SU-DHL-6 (cell line): ENCODE measurements around the gene DICER1.

Source experiments
- H2AFZ ChIP-seq: fragments of 200-600 bp; sonication (generic); 2 replicates; pipeline ENCODE4 v1.6.1; 2014; ENCODE audit warnings: low read depth, mild to moderate bottlenecking, moderate library complexity, mixed read lengths, antibody characterized with exemption, low read length; ENCODE audit not compliant: severe bottlenecking
- H3F3A ChIP-seq: fragments of 200-600 bp; shearing (Covaris generic); 2 replicates; pipeline ENCODE4 v1.6.0; 2016; ENCODE audit warnings: antibody characterized with exemption, mild to moderate bottlenecking; ENCODE audit not compliant: insufficient read depth
- H3K27ac ChIP-seq: fragments of 200-600 bp; sonication (generic); 2 replicates; pipeline ENCODE4 v1.5.1; 2016; ENCODE audit warnings: low read depth, mild to moderate bottlenecking, low read length, moderate library complexity, mixed read lengths
- H3K27me3 ChIP-seq: fragments of 200-600 bp; sonication (generic), shearing (Covaris generic); 2 replicates; pipeline ENCODE4 v1.6.0; 2014; ENCODE audit warnings: mild to moderate bottlenecking, low read length
- H3K36me3 ChIP-seq: fragments of 200-600 bp; sonication (generic); 2 replicates; pipeline ENCODE4 v1.6.1; 2014; ENCODE audit warnings: mild to moderate bottlenecking, low read length, mixed read lengths
- H3K4me2 ChIP-seq: fragments of 300-600, 200-600 bp; shearing (Covaris generic), sonication (generic); 2 replicates; pipeline ENCODE4 v1.6.0; 2014; ENCODE audit warnings: low read length, low read depth, mild to moderate bottlenecking; ENCODE audit not compliant: poor library complexity, severe bottlenecking
- H3K4me3 ChIP-seq: fragments of 200-600 bp; sonication (generic); 2 replicates; pipeline ENCODE4 v1.5.1; 2014; ENCODE audit warnings: antibody characterized with exemption, low read length, mild to moderate bottlenecking, mixed read lengths; ENCODE audit not compliant: insufficient read depth, poor library complexity, severe bottlenecking
- H3K79me2 ChIP-seq: fragments of 200-600 bp; sonication (generic); 2 replicates; pipeline ENCODE4 v1.6.1; 2014; ENCODE audit warnings: mild to moderate bottlenecking, low read length, moderate library complexity; ENCODE audit not compliant: insufficient read depth
- H3K9ac ChIP-seq: fragments of 200-600 bp; sonication (generic); 2 replicates; pipeline ENCODE4 v1.7.0; 2014; ENCODE audit warnings: mild to moderate bottlenecking, low read length
- H3K9me2 ChIP-seq: fragments of 200-600 bp; sonication (generic); replicated peaks from 2 replicates; pipeline ENCODE4 v1.6.1; 2014; ENCODE audit warnings: low read length; ENCODE audit not compliant: insufficient read depth
- H3K9me3 ChIP-seq: fragments of 200-600 bp; sonication (generic); 2 replicates; pipeline ENCODE4 v1.6.1; 2014; ENCODE audit warnings: low read length, mixed read lengths; ENCODE audit not compliant: insufficient read depth
- H4K20me1 ChIP-seq: fragments of 200-600 bp; sonication (generic); 2 replicates; pipeline ENCODE4 v1.6.1; 2014; ENCODE audit warnings: low read depth, mild to moderate bottlenecking, antibody characterized with exemption, low read length, moderate library complexity, mixed read lengths
- EZH2phosphoT487 ChIP-seq: fragments of 200-600 bp; sonication (generic), shearing (Covaris generic); conservative IDR thresholded peaks from 2 replicates; pipeline ENCODE4 v1.6.1; 2018; ENCODE audit warnings: mild to moderate bottlenecking, antibody characterized with exemption, low read length, moderate library complexity, mixed read lengths
- TF ChIP-seq, protein P1 (sequence below): fragments of 200-600 bp; sonication (generic); IDR thresholded peaks from one replicate; pipeline ENCODE4 v1.5.1; 2017; ENCODE audit warnings: antibody characterized with exemption, mild to moderate bottlenecking, low read length, moderate library complexity; ENCODE audit not compliant: insufficient read depth, poor library complexity, severe bottlenecking

Gene DICER1

DNA sequence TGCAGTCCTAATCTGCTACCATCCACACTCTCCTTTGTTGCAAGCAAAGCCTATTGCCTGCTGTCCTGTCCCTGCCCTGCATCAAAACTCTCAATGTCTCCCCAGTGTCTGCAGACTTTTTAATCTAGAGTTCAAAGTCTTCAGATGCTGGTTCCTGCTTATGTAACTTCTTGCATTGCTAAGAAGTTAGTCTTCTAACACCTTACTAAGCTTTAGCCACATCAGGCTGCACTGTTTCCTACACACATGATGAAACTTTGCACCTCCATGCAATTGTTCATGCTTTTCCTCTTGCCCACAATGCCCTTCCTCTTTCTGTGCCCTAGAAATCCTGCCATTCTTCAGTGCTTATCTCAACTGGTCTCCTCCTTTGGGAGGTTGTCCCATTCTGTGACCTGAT, 16.2 kb upstream of the DICER1 start:
- Histone ChIP-seq H3K4me3 (no peak overlapping the region), H3K9me3 (no peaks in the 10 kb centered on the region), H2AFZ (no peak overlapping the region), H3K27ac (no peak overlapping the region), H3K4me2 (no peak overlapping the region), H3K79me2 (no peaks in the 10 kb centered on the region), H3K9ac (no peak overlapping the region), H3K9me2 (no peaks in the 10 kb centered on the region), H3K27me3 (no peaks in the 10 kb centered on the region), H3F3A (no peaks in the 10 kb centered on the region), H4K20me1 (no peaks in the 10 kb centered on the region), H3K36me3 (no peaks in the 10 kb centered on the region)
- TF ChIP-seq EZH2phosphoT487 = no peak
- TF ChIP-seq, protein P1, sequence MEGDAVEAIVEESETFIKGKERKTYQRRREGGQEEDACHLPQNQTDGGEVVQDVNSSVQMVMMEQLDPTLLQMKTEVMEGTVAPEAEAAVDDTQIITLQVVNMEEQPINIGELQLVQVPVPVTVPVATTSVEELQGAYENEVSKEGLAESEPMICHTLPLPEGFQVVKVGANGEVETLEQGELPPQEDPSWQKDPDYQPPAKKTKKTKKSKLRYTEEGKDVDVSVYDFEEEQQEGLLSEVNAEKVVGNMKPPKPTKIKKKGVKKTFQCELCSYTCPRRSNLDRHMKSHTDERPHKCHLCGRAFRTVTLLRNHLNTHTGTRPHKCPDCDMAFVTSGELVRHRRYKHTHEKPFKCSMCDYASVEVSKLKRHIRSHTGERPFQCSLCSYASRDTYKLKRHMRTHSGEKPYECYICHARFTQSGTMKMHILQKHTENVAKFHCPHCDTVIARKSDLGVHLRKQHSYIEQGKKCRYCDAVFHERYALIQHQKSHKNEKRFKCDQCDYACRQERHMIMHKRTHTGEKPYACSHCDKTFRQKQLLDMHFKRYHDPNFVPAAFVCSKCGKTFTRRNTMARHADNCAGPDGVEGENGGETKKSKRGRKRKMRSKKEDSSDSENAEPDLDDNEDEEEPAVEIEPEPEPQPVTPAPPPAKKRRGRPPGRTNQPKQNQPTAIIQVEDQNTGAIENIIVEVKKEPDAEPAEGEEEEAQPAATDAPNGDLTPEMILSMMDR = no peak

DNA sequence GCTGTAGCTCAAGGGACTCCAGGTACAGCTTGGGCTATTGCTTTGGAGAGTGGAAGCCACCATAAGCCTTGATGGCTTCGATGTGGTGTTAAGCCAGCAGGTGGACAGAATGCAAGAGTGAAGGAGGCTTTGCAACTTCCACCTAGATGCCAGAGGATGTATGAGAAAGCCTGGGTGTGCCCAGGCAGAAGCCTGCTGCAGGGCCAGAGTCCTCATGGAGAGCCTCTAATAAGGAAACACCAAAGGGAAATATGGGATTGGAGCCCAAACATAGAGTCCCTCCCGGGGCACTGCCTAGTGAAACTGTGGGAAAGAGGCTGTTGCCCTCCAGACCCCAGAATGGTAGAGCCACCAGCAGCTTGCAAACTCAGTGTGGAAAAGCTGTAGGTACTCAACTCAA, 9.8 kb upstream of the DICER1 start:
- Histone ChIP-seq H3K36me3 (no peaks in the 10 kb centered on the region; the same call in 1 of the 2 replicates), H3K4me2 (no peak overlapping the region), H3F3A (no peaks in the 10 kb centered on the region), H3K9me2 (no peaks in the 10 kb centered on the region), H3K27me3 (no peaks in the 10 kb centered on the region), H3K27ac (no peak overlapping the region), H3K4me3 (no peak overlapping the region), H3K9me3 (no peaks in the 10 kb centered on the region), H4K20me1 (no peaks in the 10 kb centered on the region), H3K9ac (no peak overlapping the region), H2AFZ (no peak overlapping the region), H3K79me2 (no peaks in the 10 kb centered on the region)
- TF ChIP-seq, protein P1 = no peak

DNA sequence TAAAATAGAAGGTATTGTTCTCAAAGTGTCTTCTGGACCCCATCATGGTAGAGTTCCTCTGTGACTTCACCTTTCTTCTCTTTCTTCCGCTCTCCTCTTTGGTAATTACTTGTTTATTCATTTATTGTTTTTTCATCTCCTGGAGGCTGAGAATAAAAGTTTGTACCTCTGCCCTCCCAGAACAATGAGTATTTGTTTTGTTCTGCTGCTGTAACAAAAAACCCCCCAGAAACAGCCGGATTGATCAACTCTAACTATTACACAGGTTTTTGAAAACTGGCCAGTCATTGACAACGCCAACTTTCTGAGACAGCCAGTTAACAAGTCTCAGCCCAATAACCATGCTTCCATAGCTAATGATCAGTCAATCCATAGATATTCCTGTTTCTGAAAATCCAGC, 8.2 kb upstream of the DICER1 start:
- H3K9ac ChIP-seq = no peak overlapping the region
- H3K79me2 ChIP-seq = no peaks in the 10 kb centered on the region
- no peaks in the 10 kb centered on the region for H3K9me3 ChIP-seq
- H3K4me2 ChIP-seq = no peak overlapping the region
- H4K20me1 ChIP-seq = no peaks in the 10 kb centered on the region
- TF ChIP-seq EZH2phosphoT487 = no peak
- TF ChIP-seq, protein P1 = no peak
- no peak overlapping the region for H3K4me3 ChIP-seq
- no peaks in the 10 kb centered on the region for H3K27me3 ChIP-seq
- H3K9me2 ChIP-seq = no peaks in the 10 kb centered on the region
- H2AFZ ChIP-seq = no peak overlapping the region
- H3F3A ChIP-seq = no peaks in the 10 kb centered on the region
- H3K27ac ChIP-seq = no peak overlapping the region
- H3K36me3 ChIP-seq = no peaks in the 10 kb centered on the region; the same call in 1 of the 2 replicates
